H1 (cell line): ENCODE results near the gene CYTL1. TPM values are rescaled to one million over a fixed set of nuclear protein-coding genes. Genes with fewer than 3 reads are reported as not detected.

Experiments
- CHD2 ChIP-seq: IDR thresholded peaks from 2 replicates; pipeline ENCODE4 v1.6.1; 2012; ENCODE audit warnings: low read length, improper control_type of control experiment
- MAFK ChIP-seq: IDR thresholded peaks from 2 replicates; pipeline ENCODE4 v1.6.1; 2012; ENCODE audit warnings: low read depth, mild to moderate bottlenecking, improper control_type of control experiment, low read length
- PHF8 ChIP-seq: fragments of 200-600 bp; sonication (generic); conservative IDR thresholded peaks from 2 replicates; pipeline ENCODE4 v1.7.1; 2012; ENCODE audit warnings: low read depth, mild to moderate bottlenecking, inconsistent platforms, low read length, moderate library complexity
- ZNF274 ChIP-seq: IDR thresholded peaks from 2 replicates; pipeline ENCODE4 v1.7.0; 2012; ENCODE audit warnings: low read length, borderline replicate concordance; ENCODE audit errors: extremely low read depth
- polyA plus RNA-seq, 7 experiments: library from polyadenylated mRNA; depleted of rRNA in 3 of 7; stranded (reverse) in 5 of 7; unstranded in 2 of 7; fragments of >200 nt in 5 of 7; fragments of 200-250 nt in 2 of 7; gene quantifications; 1 replicate in 5 of 7; 2 replicates in 1 of 7; 4 replicates in 1 of 7; pipeline versions ENCODE4 v1.2.1 to v1.2.3, GENCODE V29; 2011 to 2013; ENCODE audit warnings: missing spikeins in 2 of 7, mixed read lengths in 2 of 7
- total RNA-seq: library from RNA; stranded (reverse); fragmentation: NEBNext Ultra II Directional; extraction: Animal tissue kit (Norgen Biotek cat#: 25700); gene quantifications from 2 replicates; pipeline ENCODE4 v1.2.1, GENCODE V29; 2021

The CYTL1 gene
- total and polyA plus RNA-seq, 2 of the 8 experiments (the other 6 are each of a cell fraction or from before 2014, with no cell fraction given): 8.6 to 9.8 TPM

DNA sequence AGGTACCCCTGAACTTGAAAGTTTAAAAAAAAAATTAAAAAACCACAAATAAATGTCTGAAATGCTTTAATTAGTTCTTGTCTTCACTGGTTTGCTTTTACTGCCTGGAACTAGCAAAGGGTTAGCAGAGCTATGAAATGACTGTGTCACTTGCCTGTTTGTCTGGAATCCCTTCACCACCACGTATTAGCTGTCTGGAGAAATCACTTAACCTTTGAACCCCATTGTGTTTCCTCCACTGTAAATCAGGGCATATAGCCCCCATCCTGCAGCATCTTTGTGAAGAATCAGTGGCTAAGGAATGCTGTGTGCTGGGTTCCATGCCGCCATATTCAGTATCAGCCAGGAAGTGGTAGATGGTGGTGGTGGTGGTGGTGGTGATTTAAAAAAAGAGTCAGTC lies 6.3 kb downstream of the CYTL1 start (continued):
- TF ChIP-seq ZNF274 (no peak), PHF8 (no peak), CHD2 (no peak), MAFK (no peak)
